Measurements from ENCODE around the gene DUSP16.

DUSP16 gene

DNA sequence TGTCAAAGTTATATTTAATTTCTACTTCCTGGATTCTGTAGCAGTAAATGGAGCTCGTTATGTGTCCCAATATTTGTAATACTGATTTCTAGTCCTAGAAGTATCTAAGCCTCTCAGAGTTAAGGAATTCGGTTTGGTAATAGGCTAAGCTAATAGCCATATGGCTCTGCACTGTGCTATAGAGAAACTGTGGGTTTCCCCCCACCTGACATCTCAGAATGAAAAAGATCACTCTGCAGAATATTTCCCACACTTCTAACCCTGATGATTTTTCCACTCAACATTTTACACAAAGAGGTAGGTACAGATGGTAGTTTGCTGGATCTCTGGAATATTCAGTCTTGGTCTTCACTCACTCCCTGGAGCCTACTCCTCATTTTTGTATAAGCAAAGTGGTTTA, 134.6 kb downstream of the DUSP16 start:
- peaks cover 45% of the 10 kb centered on the region for H3K36me3 Mint-ChIP-seq
- H3K27ac Mint-ChIP-seq = no peak overlapping the region
- H3K27me3 Mint-ChIP-seq = no peaks in the 10 kb centered on the region
- H3K9me3 Mint-ChIP-seq = peaks cover 6% of the 10 kb centered on the region
- H3K4me1 Mint-ChIP-seq = peaks cover 15% of the 10 kb centered on the region
- no peak for ATAC-seq
- H3K4me3 Mint-ChIP-seq = no peak overlapping the region

DNA sequence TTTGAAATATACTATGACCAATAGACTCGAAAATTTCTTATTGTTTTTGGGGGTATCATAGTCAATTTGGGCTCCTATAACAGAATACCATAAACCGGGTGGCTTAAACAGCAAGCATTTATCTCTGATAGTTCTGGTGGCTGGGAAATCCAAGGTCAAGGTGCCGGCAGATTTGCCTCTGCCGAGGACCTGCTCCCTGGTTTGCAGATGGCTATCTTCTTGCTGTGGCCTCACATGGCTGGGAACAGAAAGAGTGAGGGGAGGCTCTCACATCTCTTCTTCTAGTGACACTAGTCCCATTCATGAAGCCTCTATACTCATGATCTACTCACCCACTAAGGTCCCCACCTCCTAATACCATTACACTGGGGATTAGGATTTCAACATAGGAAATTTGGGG, 135.1 kb downstream of the DUSP16 start:
- Mint-ChIP-seq H3K27me3 (no peaks in the 10 kb centered on the region), H3K4me3 (no peak overlapping the region), H3K36me3 (peaks cover 41% of the 10 kb centered on the region), H3K4me1 (peaks cover 10% of the 10 kb centered on the region), H3K9me3 (peaks cover 6% of the 10 kb centered on the region), H3K27ac (no peak overlapping the region)
- no peak for ATAC-seq

DNA sequence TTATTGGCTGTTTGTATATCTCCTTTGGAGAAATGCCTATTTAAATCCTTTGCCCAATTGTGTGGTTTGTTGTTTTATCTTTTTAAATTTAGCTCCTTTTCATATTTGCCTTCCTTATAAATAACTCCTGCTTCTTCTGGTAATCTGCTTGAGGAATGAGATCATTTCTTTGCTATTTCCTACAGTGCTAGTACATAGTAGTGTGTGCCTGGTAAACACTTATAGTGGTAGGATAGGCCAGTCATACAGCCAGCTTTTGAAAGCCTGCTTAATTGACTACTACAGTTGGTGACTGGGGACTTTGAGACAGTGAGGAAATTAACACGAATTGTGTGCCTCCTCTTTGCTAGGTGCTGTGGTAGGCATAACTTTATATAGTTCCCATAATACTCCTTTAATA, 137.0 kb downstream of the DUSP16 start:
- Mint-ChIP-seq H3K4me1 (peaks cover 8% of the 10 kb centered on the region), H3K27ac (no peak overlapping the region), H3K9me3 (peaks cover 12% of the 10 kb centered on the region), H3K36me3 (peaks cover 47% of the 10 kb centered on the region), H3K4me3 (no peak overlapping the region), H3K27me3 (no peaks in the 10 kb centered on the region)
- no peak for ATAC-seq

DNA sequence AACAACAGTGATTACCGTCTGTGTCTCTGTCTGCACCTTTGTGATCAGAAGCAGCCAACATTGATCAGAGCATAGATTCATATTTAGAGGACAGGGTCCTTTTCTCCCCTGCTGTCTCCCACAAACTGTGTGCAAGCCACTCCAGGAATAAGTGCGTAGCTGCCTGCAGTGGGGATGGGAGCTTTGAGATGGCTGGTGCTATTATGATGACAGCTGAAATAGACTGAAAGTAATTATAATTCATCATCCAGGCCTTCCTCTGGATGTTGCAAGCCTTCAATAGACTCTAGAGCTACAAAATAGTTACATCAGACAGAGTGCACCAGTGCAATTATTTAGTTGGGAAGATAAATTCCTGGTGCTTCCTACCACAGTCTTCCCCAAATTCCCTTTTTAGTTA, 137.7 kb downstream of the DUSP16 start:
- H3K36me3 Mint-ChIP-seq = peaks cover 50% of the 10 kb centered on the region
- H3K9me3 Mint-ChIP-seq = peaks cover 12% of the 10 kb centered on the region
- no peak for ATAC-seq
- H3K4me1 Mint-ChIP-seq = peaks cover 8% of the 10 kb centered on the region
- no peaks in the 10 kb centered on the region for H3K27me3 Mint-ChIP-seq
- no peak overlapping the region for H3K4me3 Mint-ChIP-seq
- H3K27ac Mint-ChIP-seq = no peak overlapping the region
